ENCODE measurements around the gene FGB.

FGB gene

GRCh38 chr4:154562697-154563254 is at the start of gene FGB:
Gene FGB (plus strand): TSS chr4:154563011. CDS start chr4:154563019, 8 bp downstream.
- DNase-seq (ENCODE audit: low spot score), result no peak

- no peak for DNase-seq (ENCODE audit: low spot score)
These were observed 46.3 kb upstream of the FGB start for GRCh38 chr4:154516318-154517029.

- DNase-seq (ENCODE audit: low spot score), result no peak
These were observed 45.2 kb upstream of the FGB start for GRCh38 chr4:154517591-154517990.

GRCh38 chr4:154519214-154519613 is 43.6 kb upstream of the FGB start:
- no peak for DNase-seq (ENCODE audit: low spot score)

GRCh38 chr4:154521607-154522006 is 41.2 kb upstream of the FGB start:
- DNase-seq (ENCODE audit: low spot score), result no peak

GRCh38 chr4:154526151-154526550 is 36.7 kb upstream of the FGB start:
- DNase-seq (ENCODE audit: low spot score), result peak; percentile 8

GRCh38 chr4:154527308-154527707 is 35.5 kb upstream of the FGB start:
- no peak for DNase-seq (ENCODE audit: low spot score)

- no peak for DNase-seq (ENCODE audit: low spot score)
These were observed 33.9 kb upstream of the FGB start for GRCh38 chr4:154528869-154529268.

GRCh38 chr4:154529728-154530519 is 32.9 kb upstream of the FGB start:
- DNase-seq (ENCODE audit: low spot score), result no peak

GRCh38 chr4:154534296-154534695 is 28.5 kb upstream of the FGB start:
- no peak for DNase-seq (ENCODE audit: low spot score)

GRCh38 chr4:154542271-154542879 is 20.4 kb upstream of the FGB start:
- DNase-seq (ENCODE audit: low spot score), result no peak

GRCh38 chr4:154545689-154546088 is 17.1 kb upstream of the FGB start:
- no peak for DNase-seq (ENCODE audit: low spot score)

GRCh38 chr4:154549894-154550790 is 12.7 kb upstream of the FGB start, which contains the start of gene PLRG1:
Gene PLRG1 (minus strand): TSS chr4:154550400. CDS start chr4:154550308, 92 bp downstream.
- peak; percentile 94 for DNase-seq (ENCODE audit: low spot score)

GRCh38 chr4:154551872-154552686 is 10.7 kb upstream of the FGB start:
- peak; percentile 45 for DNase-seq (ENCODE audit: low spot score)

- DNase-seq (ENCODE audit: low spot score), result no peak
These were observed 3.7 kb upstream of the FGB start for GRCh38 chr4:154559141-154559493.

GRCh38 chr4:154559494-154560418 is 3.1 kb upstream of the FGB start:
- DNase-seq (ENCODE audit: low spot score), result no peak

GRCh38 chr4:154560419-154560801 is 2.4 kb upstream of the FGB start:
- no peak for DNase-seq (ENCODE audit: low spot score)

GRCh38 chr4:154560824-154561231 is 2.0 kb upstream of the FGB start:
- DNase-seq (ENCODE audit: low spot score), result no peak

- no peak for DNase-seq (ENCODE audit: low spot score)
These were observed 1.5 kb downstream of the FGB start for GRCh38 chr4:154564311-154564710.

GRCh38 chr4:154565704-154566103 is 2.9 kb downstream of the FGB start:
- DNase-seq (ENCODE audit: low spot score), result no peak
